ENCODE measurements around the gene FAM53A.

DNA sequence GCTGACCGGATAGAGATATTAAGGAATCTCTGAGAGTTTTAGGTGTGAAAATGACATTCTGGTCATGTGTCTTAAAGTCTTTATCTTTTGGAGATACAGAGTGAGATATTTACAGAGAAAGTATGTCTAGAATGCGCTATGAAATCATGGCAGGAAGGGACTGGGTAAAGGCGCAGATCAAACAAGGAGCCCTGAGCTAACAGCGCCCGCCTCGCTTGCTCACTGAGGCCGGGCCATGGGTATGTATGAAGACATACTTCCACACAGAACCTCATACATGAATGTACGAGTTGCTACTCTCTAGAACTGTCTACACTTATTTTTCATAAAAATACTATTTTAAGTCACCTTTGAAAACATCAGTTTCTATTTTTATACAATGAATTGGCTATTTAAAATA, 20.0 kb downstream of the FAM53A start:
- TF ChIP-seq CTCF (IDR thresholded peaks at IDR 0.05): no peak
- TF ChIP-seq EP300 (IDR thresholded peaks at IDR 0.05): no peak
- TF ChIP-seq POLR2A (IDR thresholded peaks at IDR 0.05): no peak
